CD4-positive, alpha-beta T cell treated with Interleukin-10 for 1 hour (primary cell): ENCODE measurements around the gene SLC25A39.

Experiments used
- DNase-seq: peaks from one replicate; pipeline ENCODE4 v3.0.0-alpha.2; 2020

Gene SLC25A39

DNA sequence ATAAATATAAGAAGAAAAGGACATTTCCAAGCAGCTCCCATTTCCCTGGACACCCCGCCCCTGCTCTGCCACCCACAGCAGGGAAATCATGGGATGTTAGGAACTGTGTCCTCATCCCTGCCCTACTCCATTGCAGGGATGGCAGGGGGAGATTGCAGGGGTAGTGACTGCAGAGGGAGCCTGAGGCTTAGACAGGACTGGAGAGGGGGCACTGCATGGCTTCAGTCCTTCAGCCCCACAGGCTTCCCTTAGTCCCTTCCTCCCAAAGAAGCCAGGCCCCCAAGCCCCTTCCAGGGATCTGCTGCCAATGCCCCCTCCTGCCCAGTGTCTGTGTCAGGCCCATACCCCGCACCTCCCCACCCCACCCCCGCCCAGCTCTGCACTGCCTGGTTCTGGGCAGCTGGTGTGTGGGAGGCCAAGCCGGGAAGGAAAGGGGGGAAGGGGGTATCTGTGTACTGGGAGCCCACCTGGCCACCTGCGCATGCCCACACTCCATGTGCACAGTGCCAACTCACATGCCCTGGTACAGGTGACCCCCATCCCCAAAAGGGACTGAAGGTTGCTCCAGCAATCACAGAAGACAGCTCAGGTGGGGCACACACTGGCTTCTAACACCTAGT is 13.0 kb downstream of the SLC25A39 start:
- DNase-seq, result no peak

DNA sequence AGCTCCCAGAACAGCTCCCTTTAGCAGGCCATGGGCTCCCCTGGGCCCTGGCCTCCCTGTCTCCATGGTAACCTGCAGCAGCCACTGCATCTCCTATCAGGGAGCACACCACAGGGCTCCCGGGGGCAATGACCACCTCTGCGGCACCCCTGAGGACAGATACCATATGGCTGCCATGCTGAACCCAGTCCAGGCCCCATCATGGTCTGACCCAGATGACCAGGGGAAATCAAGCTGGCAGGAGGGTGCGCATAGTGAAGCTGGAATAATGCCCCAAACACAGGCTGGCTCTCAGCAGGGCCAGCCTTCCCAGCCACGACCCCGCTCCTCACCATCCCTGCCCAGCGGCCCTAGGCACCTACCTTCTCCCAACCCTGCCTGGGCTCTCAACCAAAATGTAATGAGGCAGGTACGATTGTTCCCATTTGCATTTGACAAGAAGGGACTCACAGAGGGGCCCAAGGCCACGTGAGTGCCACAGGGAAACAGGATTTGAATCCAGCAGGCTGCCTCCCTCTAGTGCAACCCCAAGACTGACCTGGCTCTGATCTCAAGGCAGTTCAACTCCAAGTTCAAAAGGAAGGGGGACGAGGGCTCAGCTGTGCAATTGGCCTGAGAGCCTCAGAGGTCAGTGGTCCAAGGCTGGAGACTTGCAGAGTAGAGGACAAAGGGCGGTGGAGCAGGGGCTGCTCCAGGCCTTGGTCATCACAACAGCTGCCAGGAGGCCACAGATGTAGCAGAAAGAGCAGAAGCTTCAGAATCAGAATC is 13.8 kb downstream of the SLC25A39 start:
- DNase-seq, result no peak

GRCh38 chr17:44310188-44310587 is 14.4 kb downstream of the SLC25A39 start:
- DNase-seq, result no peak

GRCh38 chr17:44309472-44309871 is 15.2 kb downstream of the SLC25A39 start:
- DNase-seq, result no peak

- DNase-seq, result no peak
These were observed 15.8 kb downstream of the SLC25A39 start for GRCh38 chr17:44308865-44309264.

GRCh38 chr17:44308320-44308818 is 16.3 kb downstream of the SLC25A39 start, which contains the start of gene RUNDC3A:
Gene RUNDC3A, plus strand, starts transcription at chr17:44308601. Its CDS starts 232 bp downstream, at chr17:44308833.
- peak; percentile 89 for DNase-seq

DNA sequence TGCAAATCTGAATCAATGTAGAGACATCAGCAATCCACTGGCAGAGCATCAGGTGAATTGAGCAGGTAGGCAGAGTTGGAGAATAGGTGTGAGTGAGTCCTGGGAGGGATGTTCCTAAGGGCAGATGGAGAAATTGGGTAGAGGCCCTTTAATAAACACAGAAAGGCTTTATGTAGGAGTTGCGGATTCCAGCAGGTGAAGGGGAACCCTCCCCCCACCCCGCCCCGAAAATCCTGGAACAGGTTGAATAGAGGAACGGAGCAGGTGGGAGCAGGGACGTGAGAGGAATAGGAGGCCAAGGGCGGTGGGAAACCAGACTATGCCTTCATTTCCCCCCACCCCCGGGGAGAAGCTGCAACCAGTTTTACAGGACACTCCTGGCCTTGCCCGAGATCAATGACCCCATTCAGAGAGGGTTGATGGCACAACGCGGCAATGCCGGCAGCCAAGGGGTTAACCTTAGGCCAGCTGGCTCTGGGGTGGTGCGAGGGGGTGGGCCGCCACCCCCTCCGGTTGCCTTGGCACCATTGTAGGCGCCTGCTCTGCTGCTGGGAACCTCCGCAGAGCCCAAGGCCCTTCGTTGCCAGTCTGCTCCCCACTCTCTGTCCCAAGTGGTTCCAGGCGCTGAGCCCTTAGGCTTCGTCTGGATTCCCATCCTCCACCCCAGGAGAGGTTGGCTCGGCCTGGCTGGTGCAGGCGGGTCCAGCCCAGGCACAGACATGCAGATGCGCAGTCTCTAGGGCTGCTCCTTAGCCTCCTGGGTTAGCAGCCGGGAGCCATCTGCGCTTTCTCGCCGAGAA is 17.0 kb downstream of the SLC25A39 start:
- DNase-seq, result no peak

DNA sequence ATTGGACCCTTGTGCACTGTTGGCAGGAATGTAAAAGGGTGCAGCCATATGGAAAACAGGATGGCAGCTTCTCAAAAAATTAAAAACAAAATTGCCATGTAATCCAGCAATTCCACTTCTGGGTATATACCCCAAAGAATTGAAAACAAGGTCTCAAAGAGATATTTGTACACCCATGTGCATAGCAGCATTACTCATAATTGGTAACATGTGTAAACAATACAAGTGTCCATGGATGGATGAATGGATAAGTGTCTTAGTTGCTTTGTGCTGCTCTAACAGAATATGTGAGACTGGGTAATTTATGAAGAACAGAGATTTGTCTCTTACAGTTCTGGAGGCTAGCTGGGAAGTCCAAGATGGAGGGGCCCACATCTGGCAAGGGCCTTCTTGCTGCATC is 20.0 kb downstream of the SLC25A39 start:
- DNase-seq, result no peak

GRCh38 chr17:44297975-44298374 is 26.6 kb downstream of the SLC25A39 start:
- DNase-seq, result no peak

DNA sequence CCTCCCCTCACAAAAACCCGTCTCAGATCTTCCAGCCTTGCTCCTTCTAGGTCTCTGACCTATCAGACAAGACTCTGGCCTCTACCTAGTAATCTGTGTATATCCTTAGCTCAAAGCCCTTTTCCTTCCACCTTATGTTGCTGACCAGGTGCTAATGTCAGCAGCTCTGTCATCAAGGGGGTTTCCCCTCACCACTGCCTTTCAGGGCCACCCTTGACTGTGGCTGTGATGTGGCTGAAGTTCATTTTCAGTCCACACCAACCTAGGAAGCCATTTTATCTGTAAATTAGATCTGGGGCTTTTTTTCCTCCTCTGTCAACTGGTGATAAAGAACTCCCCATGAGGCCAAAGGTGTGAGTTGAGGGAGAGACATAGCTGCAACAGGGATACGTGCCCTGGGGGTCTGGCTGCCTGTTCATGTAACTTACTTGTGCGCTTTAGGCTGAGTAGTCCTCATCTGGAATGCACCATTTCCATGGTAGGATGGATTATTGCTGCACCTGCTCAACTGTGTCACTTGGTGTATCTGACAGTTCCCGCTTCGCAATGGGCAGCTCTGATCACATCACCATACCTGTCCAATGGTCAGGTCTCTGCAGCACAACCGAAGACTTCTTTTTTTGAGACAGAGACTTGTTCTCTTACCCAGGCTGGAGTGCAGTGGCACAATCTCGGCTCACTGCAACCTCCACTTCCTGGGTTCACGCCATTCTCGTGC is 31.0 kb downstream of the SLC25A39 start:
- DNase-seq, result no peak

GRCh38 chr17:44287651-44288050 is 37.0 kb downstream of the SLC25A39 start:
- DNase-seq, result no peak

DNA sequence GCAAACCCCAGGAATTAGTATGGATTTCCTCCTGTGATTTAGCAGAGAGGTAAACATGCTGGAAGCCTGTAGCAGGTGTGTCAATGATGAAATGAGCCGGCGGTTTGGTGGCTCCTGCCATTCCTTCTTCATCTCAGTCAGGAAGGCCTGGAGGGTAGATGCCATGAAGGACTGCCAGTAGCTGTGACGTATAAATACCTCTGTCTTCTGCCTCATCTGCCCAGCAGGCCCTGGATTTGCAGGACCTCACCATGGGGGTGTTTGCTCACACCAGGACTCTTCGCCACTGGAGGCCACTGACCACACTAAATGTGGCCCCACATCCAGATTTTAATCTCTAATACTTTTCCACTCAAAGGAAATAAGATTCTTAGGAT is 40.6 kb downstream of the SLC25A39 start:
- no peak for DNase-seq

DNA sequence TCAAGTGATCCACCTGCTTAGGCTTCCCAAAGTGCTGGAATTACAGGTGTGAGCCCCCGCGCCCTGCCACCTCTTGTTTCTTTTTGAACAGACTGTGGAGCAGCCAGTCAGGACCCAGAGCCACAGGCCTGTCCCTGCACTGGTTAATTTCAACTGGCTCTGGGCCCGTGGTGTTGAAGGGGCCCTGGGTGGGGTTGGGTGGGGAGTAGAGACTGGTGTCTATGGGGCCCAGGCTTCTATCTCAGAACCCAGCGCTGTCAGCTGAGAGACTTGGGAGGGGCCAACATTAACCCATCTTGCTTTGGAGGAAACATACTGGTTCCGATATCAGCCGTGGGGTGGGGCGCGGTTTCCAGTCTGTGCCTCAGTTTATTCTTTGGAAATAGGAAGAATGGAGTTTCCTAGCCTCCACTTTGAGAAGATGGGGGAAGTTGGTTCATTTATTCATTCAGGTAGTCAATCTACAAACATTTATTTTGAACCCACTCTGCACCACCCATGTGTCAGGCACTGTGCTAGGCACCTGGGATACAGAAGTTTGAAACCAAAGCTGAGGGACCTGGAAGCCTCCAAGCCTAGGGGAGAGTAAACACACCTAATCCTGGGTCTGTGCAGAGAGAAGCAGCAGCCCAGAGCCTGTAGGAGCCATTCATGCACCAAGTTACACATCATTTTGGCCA is 41.1 kb downstream of the SLC25A39 start:
- no peak for DNase-seq

GRCh38 chr17:44282264-44282663 is 42.4 kb downstream of the SLC25A39 start:
- no peak for DNase-seq

DNA sequence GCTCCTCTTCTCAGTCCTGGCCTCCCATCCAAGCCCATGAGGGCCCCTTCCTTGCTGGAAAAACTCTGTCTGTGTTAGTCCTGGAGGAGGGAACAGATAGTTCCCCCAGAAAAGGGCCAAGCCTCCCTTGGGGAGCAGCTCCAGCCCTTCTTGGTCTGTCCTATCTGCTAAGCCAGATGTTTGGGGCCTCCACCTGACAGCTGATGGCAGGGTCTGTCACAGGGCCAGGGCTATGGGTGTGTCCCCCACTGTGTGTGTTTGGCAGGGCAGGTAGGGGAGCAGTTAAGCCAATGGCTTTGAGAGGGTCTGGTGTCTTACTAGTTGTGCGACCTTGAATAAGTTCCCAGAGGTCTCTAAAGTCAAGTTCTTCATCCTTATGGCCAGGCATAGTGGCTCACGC is 43.1 kb downstream of the SLC25A39 start:
- no peak for DNase-seq

- no peak for DNase-seq
These were observed 44.2 kb downstream of the SLC25A39 start for GRCh38 chr17:44280392-44280937.

GRCh38 chr17:44279666-44280391 is 44.8 kb downstream of the SLC25A39 start:
- DNase-seq, result peak; percentile 39

DNA sequence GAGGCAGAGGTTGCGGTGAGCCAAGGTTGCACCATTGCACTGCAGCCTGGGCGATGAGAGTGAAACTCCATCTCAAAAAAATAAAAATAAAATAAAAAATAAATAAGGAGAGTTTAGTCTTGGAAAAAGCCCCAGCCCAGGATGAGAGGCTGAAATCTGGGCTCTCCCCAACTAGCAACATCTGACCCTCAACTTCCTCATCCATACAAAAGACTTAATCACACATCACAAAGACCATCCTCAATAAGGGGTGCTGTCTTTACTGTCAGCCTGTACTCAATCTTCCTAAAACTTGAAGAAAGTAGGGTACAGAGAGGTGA is 45.3 kb downstream of the SLC25A39 start:
- no peak for DNase-seq

GRCh38 chr17:44277976-44278375 is 46.6 kb downstream of the SLC25A39 start:
- no peak for DNase-seq

DNA sequence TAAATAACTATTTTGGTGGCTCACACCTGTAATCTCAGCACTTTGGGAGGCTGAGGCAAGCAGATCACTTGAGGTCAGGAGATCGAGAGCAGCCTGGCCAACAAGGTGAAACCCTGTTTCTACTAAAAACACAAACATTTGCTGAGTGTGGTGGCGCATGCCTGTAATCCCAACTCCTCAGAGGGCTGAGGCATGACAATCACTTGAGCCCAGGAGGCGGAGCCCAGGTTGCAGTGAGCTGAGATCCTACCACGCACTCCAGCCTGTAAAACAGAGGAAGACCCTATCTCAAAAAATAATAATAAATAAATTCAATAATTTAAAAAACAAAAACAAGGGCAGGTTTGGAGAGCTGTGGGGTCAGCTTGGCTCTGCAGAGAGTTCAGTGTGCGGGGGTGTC is 51.0 kb downstream of the SLC25A39 start:
- no peak for DNase-seq

DNA sequence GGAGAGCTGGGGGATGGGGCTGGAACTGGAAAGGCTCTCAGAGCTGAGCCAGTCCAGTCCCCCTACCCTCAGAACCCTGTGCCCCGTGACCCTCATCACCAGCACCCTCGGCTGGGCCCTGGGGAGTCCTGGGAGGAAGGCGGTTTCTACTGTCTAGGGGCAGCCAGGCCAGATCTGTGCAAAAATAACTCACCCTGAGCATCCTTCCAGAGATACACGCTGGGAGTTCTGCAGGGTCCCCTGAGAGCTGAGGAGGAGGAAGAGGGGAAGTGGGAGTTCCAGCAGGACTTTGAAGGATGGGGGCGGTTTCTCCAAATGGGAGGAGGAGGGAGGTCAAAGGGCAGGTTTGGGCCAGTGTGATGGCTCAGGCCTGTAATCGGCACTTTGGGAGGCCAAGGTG is 51.7 kb downstream of the SLC25A39 start:
- no peak for DNase-seq
